Stimulated activated CD8-positive, alpha-beta memory T cell treated with anti-CD3 and anti-CD28 coated beads, Interleukin-4, amount 100 ng/mL, for 24 hours (primary cell): ENCODE measurements around the gene GPNMB.

Source experiments
- DNase-seq: peaks from one replicate; pipeline ENCODE4 v3.0.0-alpha.2; 2020; ENCODE audit warnings: low read depth

The GPNMB gene

DNA sequence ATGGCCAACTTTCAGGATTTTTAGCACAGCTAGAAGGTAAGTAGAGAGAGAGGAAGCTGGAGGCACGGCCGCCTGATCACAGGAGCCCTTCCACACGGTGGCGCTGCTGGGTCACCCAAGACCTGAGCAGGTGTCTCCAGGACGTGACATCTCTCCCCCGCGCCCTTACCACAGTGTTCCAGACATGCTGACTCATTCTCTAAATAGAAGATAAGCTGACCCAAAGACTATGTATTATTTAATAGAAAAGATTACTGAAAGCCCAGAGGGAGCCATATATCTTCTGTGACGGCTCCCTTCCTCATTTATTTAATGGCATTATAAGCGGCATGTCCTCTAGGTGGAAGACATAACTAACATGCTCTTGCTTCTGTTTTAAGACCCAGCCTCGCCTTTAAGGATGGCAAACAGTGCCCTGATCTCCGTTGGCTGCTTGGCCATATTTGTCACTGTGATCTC, 26.6 kb downstream of the GPNMB start:
- peak; percentile 84 for DNase-seq

DNA sequence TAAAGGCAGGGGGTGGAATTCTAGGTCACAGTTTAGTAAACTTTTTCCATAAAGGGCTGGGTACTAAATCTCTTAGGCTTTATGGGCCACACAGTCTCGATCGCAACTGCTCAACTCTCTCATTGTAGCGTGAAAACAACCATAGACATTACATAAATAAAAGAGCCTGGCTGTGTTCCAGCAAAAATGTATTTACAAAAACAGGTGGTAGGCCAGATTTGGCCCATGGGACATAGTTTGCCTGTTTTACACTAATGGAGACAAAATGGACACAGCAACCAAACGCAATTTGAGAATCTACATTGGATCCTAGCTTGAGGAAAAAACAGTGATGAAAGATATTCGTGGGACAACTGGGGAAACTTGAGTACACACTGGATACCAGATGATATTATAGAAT, 29.3 kb downstream of the GPNMB start:
- no peak for DNase-seq

DNA sequence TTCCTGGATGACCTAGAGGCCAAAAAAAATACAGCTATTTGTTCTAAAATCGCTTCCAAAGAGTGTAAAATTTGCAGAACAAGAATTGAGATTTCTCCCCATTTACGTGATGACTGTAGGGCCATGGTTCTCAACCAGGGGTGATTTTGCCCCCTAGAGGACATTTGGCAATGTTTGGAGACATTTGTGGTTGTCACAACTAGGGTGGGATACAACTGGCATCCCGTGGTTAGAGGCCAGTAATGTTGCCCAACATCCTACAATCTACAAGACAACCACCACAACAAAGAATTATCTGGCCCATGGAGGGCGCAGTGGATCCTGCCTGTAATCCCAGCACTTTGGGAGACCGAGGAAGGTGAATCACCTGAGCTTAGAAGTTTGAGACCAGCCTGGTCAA, 29.8 kb downstream of the GPNMB start:
- no peak for DNase-seq

DNA sequence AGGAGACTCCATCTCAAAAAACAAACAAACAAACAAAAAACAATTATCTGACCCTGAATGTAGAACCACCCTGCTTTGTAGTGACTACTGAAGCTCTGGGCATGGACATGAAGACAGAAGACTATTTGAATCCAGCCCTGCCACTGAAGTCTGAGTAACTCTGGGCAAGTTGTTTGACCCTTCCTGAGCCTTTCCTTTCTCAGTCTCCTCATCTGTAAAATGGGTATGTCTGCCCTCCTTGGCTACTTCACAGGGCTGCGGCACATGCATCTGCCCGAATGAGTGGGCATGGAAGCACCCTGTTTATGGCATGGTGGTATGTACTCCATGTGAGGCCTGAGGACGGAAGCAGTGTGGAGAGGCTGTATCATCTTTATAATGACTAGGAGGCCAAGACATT, 30.4 kb downstream of the GPNMB start:
- DNase-seq, result no peak

DNA sequence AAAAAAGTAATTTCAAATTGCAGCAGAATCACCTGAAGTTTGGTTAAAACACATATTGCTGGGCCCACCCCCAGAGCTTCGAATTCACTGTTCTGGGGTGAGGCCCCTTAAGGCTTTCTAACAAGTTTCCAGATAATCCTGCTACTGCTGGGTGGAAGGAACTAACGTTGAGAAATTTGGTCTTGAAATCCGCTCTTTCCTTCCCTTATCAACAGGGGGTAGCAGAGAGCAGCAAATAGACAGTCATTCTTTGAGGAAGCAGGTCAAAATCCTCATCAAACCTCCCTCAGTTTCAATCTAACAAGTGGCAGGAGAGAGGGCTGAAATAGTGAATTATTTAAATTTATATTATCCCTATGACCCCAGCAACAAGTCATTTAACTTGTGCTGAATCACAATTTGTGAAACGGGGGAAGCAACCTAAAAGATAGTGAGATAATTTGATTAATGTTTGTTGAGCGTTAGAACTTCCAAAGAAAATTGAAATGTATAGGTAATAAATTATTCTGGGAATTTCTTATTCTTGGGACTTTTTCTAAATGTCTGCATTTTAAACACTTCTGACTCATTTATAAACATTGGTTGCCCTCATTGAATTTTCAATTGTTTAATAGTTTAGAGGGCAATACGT, 30.9 kb downstream of the GPNMB start:
- no peak for DNase-seq

DNA sequence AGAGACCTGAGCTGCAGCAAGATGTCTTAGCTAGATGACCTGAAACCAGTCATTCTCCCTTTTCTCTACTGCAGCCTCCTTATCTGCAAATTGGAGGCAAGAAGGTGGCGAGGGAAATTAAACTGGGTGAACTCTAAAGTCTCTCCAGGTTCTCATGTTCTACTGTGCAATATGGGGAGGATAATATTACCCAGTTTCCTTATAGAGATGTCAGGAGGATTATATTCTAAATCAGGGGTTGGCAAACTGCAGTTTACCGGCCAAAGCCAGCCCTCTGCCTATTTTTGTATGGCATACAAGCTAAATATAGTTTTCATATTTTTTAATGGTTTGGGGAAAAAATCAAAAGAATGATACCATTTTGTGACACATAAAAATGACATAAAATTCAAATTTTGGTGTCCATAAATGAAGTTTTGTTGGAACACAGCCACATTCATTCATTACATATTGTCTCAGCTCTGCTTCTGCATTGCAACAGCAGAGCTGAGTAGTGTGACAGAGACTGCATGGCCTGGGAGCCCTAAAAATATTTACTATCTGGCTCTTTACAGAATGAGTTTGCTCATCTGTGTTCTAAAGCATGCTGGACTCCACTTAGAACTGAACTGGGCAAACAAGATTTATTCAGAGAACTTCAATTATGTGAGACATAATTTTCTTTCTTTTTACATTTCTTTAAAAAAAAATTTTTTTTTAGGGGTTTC, 33.4 kb downstream of the GPNMB start:
- DNase-seq, result no peak

DNA sequence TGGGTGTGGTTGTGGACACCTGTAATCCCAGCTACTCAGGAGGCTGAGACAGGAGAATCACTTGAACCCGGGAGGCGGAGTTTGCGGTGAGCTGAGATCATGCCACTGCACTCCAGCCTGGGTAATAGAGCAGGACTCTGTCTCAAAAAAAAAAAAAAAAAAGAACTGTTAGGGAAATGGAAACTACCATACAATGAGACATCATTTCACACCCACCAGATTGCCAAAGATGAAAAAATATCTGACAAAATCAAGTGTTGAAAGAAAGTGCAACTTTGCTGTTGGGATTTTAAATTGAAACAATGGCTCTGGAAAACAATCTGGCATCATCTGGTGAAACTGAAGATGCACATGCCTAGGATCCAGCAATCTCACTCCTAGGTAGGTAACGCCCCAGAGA, 36.5 kb downstream of the GPNMB start:
- no peak for DNase-seq

DNA sequence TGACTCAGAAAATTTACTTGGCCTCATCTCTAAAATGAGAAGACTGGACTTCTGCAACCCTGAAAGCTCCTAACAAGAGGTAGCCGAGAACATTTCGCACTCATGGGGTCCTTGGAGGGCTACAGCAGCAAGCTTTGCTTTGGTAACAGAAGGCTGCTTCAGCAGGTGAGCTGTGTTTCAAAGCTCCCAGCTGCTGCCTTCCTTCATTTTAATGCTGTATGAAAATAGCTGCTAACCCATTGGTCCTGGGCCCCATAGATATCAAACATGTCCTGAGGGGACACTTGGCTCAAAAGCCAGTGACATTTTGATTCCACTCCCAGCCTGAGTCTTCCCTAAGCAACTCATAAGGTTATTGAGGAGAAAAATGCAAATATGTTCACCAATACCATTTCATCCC, 38.3 kb downstream of the GPNMB start:
- no peak for DNase-seq

DNA sequence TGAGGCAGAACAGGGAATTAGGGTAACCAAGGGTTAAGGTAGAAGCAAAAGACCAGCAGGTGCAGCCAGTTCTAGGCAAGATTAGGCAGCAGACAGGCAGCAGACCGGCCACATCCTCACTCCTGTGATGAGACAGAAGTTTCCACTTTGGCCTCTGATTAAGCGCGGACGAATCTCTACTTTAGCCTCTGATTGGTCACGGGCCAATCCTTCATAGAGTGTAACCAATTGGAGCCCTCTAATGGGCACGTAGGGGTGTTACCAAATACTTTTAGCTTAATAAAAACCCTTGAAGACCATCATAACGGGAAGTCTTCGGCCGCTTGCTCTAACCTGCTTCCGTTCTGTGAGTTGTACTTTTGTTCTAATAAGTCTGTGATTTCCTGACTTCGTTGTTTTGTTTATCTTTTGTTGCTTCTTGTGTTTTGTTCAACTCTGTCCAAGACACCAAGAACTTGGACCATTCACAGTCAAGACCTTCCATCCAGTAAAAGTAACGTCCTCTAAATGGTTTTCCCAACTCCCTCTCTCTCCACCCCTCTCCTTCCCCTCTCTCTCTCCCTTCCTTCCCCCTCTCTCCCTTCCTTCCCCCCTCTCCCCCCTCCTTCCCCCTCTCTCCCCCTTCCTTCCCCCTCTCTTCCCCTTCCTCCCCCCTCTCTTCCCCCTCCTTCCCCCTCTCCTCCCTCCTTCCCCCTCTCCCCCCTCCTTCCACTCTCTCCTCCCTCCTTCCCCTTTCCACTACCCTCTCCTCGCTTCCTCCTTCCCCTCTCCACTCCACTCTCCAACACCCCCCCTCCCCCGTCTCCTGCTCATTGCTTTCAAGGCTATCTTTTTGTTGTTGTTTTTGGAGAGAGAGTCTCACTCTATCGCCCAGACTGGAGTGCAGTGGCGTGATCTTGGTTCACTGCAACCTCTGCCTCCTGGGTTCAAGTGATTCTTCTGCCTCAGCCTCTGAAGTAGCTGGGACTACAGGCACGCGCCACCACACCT, 39.4 kb downstream of the GPNMB start:
- no peak for DNase-seq

DNA sequence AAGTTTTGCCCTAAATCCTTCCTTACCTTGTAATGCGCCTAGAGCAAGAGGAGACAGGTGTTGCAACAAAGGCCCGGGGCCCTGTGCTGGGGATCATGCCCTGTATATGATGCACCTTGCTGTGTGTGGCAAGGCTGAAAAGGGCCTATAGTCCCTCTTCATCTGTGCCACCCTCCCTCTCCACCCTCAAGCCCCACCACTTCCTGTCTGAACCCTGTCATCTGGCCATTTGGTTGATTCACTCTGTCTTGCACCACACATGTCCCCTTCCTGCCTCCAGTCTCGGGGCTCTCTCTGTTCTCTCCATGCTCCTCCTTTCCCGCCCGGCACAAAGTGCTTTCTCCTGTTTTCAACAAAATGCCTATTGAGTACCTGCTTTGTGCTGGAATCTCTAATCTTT, 41.0 kb downstream of the GPNMB start:
- no peak for DNase-seq

DNA sequence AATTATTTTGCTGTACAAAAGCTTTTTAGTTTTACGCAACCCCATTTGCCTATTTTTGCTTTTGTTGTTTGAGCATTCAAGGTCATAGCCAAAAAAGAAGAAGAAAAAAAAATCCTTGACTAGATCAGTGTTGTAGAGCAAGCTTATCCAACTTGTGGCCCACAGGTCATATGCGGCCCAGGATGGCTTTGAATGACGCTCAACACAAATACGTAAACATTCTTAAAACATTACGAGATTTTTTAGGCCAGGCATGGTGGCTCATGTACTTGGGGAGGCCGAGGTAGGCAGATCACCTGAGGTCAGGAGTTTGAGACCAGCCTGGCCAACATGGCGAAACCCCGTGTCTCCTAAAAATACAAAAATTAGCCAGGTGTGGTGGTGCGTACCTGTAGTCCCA, 44.4 kb downstream of the GPNMB start:
- no peak for DNase-seq

DNA sequence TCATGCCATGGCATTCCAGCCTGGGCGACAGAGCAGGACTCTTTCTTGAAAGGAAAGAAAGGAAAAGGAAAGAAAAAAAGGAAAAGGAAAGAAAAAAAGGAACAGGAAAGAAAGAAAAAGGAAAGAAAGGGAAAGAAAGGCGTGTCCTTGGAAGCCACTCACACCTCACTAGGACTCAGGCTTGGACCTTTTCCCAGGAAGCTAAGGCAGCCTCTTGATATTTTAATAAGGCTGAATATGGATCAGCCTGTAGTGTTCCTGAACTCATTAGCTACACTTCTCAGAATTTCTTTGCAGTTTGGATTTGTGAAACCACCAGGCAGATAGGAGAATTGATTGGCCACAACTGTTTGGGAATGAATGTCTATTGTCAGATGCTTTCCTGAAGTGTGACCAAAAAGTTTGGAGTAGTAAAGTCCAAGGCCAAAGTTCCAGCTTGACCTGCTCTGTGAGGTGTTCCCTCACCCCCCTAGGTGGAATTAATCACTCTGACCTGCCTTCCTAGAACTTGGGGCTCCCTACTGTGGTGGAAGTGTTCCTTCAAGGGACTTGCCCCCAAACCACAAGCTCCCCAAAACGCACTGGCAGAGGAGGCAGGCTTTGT, 45.5 kb downstream of the GPNMB start:
- no peak for DNase-seq

DNA sequence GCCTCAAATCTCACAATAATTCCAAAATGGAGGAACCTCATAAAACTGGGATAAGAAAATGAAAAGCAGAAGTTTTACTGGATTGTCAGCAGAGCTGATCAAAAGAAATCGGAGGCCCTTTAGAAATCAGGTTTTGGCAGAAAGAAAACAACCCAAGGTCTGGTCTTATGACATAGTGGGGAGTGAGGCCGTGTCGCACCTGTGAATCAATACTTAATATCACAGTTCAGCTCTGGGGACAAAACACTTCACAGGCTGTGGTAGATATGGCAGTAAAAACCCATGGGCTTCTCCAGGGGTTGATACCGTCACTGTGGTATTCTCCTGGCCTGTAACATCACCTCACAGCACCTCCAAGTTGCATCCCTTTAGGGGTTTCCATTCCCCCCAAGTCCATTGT, 46.0 kb downstream of the GPNMB start:
- DNase-seq, result no peak

DNA sequence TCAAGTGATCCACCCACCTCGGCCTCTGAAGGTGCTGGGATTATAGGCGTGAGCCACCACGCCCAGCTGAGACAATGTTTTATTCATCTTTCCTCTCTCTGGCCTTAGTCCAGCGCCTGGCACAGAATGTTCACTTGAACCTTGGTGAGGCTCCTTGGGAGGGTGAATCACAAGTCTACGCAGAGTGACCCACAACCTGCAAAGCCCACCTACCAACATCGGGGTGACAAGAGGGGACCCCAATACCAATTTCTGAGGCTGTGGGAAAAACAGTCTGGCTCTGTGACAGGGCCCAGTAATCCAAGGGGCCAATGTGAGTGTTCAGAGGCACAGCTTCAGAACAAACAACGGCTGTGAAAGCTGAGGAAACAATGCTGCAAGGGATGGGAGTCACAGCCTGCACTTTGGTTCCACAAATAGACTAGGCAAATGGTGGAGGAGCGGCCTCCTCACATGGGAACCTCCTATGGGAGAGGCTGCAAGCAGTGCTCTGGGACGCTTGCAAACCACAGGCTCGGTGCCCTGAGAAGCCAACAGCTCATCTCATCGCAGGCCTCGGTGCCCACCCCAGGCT, 47.0 kb downstream of the GPNMB start:
- no peak for DNase-seq

DNA sequence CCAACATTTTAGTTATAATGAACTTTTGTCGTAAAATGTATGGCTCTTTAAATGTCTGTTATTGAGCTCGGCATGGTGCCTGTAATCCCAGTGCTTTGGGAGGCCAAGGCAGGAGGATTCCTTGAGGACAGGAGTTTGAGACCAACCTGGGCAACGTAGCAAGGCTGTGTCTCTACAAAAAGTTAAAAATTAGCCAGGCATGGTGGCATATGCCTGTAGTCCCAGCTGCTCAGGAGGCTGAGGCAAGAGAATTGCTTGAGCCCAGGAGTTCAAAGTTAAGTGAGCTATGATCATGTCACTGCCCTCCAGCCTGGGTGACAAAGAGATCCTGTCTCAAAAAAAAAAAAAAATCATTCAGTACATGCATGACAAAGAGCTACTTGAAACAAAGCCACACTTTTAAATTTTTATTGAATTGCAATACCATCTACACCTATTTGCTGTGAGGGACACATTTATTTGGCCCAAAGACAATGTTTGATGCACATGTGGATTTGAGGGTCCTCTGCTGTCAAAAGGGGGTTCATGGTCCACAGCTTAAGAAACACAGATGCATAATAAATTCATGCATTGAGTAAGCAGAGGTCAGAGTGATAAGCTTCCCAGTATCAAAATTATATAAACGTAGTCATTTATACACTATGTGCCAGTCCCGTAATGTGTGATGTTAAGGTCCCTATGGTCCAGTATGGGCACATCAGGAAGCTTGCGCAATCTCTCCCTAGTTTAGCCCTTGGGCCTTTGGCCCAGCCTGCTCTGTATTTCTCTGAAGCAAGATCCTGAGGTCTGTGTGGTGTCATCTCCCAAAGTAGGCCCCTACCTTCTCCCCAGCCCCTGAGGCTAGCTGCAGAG, 48.2 kb downstream of the GPNMB start:
- DNase-seq, result no peak

DNA sequence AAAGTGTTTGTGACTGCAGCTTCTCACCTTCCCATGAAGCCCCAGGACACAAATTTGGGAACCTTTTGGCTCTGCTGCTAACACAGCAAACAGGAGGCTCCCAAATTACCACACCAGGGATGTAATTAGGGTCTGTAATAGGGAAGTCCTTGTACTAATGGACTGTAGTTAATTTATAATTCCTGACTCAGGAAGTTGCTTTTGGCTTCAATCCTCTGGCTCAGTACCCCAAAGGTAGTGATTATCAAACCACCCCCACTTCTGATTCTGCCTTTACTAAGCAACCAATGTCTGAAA, 48.8 kb downstream of the GPNMB start:
- DNase-seq, result no peak

DNA sequence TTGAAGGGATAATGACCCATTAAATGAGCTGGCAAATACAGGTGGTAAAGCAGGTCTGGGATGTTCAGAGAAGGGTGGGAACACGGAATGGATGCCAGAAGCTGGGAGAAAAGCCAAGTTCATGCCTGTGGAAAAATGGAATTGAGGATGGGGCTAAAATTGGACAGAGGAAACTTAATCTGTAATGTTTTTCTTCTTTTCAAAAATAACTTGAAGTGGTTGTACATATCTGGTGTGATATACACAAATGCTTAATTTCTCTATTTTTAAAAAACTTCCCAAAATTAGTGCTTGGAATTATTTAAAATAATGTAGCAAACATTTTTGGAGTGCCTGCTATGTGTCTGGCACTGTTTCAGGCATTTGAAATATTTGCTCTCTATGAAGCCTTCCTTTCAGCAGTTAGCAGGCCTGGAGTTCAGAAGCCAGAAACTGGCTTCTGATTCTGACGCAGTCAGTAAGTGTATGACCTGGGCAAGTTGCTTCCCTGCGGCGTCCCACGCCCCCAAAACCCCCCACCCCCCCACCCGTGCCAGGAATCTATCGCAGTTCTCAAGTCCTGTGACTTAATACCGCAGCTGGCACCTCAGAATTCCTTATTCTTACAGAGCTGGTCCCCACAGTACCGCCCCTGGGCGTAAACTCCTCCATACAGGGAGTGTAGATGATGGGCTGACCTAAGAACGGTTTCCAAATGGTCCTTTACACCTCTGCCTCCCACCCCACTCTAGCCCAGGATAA, 51.7 kb downstream of the GPNMB start:
- DNase-seq, result no peak

DNA sequence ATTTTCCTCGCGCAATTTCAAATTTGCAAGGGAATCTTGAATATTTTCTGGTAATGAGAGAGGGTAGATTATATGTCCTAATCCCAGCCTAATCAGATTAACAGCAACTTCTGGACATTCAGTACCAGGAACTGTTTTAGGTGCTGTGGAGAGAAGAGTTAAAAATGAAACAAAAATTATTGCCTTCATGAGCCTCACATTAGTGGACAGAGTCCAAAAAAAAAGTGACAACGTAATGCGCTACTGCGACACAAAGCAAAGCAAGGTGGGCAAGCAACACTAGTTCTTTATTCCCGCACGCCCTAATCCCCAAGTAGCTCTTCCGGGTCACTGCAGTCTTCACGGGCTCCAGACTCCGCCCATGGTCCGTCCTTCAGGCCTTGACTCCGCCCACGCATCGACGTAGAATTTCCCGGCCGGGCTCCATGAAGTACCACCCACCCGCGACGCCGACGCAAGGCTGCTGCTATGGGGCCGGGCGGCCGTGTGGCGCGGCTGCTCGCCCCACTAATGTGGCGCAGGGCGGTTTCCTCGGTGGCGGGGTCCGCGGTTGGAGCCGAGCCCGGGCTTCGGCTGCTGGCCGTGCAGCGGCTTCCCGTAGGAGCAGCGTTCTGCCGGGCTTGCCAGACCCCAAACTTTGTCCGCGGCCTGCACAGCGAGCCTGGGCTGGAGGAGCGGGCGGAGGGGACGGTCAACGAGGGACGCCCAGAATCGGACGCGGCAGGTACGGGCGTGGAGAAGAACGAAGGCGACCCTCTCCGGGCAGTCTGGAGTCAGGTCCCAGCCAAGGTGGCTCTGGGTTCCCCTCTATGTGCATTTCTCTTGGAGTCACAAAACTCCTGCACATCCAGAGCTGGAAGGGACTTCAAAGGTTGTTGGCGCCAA, 52.6 kb downstream of the GPNMB start, which contains the start of gene MALSU1:
TSS of gene MALSU1 (plus strand) at position 455 of the 885 bp plus-strand sequence. CDS start at position 469, 14 bp downstream.
- peak; percentile 96 for DNase-seq

DNA sequence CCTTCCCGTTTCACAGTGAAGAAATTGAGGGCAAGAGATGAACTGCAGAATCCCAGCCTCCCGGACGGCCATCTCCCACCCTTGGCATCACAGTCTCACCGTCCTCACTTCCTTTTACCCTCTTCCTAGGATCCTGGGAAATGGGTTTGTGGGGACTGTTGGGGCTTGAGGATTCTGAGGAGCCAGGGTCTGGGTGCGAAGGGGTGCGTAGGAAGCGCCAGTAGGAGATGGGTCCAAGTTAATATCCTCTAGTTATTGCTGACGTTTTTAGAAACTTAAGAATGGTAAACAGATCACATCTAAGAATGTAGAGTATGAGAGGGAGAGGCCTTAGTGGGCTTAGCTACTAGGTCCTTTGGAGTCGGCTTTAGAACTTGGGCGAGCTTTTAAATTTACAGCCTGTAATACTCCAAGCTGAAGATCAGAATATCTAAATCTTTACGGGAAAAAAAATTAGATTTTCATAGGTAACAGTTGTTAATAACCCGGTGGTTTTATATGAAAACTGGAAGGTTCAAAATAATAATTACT, 53.3 kb downstream of the GPNMB start:
- DNase-seq, result no peak
